HuH-7.5 (cell line): ENCODE results near the gene PRDM10.

Source experiments
- DNase-seq: peaks from one replicate; pipeline ENCODE4 v3.0.0; 2011; ENCODE audit warnings: low spot score

Gene PRDM10

DNA sequence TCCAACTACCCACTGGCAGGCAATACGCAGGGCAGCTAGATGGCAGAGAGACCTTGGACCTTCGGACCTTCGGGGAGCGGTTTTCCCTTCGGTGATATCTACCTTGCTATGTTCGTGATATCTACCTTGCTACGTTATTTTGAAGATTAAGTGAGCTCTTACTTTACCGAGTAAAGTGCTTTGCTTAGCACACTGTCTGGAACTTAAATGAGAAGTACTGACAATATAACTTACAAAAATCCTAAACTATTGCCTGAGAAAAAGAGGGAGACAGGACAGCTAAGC, 1.0 kb upstream of the PRDM10 start:
- no peak for DNase-seq

DNA sequence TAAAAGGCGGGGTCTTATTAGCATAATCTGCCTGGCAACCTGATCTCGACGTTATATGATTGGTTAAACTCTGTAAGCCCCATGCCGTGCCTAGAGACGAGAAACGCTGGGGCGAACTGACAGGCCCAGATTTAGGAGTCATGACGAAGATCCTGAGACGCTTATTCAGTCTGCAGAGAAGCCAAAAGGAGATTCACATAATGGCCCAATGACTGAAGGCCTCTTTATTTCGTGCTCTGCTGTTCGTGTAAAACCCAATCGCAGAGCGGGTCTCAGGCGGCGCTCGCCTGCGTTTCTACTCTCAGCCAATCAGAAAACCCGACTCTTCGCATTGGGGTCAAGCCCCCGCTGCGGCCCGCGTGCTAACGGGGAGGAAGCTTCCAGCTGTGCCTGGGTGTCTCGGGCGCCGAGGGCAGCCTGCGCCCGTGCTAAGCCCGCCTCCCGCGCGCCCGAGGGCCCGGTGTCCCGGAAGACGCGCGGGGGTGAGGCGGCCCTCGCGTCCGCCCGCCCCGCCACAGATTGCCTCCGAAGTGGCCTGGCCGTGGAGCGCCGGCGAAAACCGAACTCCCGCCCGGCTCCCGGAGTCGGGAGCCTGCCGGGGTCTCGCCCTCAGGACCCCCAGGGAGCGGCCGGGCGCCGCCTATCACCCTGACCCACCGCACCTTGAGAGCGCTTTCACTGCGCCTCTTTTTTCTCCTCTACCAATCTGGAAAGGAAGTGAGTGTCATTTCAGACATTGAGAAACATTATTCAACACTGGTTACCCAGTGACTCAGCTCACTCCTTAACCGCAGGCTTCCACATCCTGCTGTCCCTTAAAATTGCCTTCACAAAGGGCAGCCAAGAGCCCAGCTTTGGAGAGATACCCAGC, 446 bp upstream of the PRDM10 start:
- peak; percentile 93 for DNase-seq

DNA sequence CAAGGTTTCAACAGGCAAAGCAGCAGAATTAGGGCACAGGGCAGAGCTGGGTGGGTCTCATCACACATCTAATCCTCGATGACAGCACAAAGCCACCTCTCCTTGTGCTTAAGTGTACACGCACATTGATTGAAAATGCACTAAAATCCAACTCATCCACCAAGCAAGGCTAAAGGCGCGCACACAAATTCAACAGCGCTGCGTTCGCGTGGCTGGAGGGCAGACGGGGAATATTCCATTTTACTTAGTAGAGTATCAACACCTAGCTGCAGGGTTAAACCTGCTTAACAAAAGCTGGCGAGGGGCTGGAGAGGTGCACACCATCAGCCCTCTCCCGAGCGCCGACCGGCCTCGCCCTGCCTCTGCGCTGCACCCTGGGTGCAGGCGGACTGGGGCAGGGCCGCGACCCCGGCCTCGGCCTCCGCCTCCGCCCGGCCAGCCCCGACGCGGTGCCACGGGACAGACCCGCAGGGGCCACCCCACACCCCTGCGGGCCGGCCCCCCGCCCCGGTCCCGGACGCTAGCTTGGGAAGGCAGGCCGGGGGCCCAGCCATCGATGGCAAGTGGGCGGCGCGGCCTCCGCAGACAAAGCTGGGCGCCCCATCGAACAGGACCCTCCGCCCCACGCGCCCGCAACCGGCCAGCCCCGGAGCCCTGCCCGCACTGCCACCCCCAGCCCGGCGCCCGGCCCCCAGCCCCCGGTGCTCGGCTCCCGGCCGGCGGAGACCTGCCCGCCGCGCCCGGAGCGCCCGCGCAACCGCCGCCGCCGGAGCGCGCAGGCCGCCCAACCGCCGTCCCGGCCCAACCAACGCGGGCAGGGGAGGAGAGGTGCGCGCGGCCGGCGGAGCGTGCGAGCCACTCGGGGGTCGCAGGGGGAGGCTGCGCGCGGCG, 929 bp downstream of the PRDM10 start:
- no peak for DNase-seq

DNA sequence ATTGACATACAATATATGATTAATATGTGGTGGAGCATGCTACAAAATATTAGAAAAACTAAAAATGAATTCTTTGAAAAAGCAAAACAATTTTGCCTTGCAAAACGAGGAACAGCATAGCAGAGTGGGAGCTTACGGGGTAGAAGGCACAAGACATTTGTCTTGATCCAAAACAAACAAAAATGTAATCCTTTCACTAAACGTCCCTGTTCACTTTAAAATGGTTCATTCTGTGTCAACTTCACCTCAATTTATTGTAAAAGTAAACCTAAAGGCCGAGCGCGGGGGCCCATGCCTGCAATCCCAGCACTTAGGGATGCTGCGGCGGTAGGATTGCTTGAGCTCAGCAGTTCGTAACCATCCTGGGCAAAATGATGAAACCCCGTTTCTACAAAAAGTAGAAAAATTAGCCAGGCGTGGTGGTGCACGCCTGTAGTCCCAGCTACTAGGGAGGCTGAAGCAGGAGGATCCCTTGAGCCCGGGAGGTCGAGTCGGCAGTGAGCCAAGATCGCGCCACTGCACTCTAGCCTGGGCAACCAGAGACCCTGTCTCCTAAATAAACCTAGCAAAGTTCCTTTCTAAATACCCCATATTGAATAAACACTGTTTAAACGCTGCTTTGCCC, 2.0 kb downstream of the PRDM10 start:
- no peak for DNase-seq

DNA sequence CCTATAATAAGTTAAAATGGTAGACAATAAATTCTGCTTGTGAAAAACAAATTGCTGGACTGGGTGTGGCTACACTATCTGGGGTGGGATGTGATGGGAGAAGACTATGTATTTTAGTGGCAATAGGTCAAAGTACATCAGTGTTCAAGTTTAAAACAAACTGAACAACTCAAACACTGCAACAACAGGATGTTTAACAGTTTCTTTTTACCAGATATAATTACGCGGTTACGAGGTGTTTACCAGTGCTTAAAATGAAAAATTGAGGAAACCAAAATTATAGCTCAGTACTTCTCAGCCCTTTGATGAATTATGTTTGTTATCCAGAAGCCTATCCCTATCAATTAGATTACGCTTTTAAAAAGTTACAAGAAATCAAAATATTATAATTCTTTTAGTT, 3.2 kb downstream of the PRDM10 start:
- DNase-seq = peak; percentile 57

DNA sequence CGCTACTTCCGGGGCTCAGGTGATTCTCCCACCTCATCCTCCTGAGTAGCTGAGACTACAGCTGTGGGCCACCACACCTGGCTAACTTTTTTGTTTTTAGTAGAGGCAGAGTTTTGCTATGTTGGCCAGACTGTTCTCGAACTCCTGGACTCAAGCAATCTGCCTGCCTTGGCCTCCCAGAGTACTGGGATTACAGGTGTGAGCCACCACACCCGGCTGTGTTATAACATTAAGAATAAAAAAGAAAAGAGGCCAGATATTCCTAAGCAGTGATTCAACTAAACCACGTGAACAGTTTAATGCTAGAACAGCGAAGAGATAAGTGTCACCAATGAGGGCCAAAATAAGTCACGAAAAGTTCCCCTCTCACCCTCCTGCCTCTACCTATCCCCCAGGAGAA, 3.7 kb downstream of the PRDM10 start:
- no peak for DNase-seq

DNA sequence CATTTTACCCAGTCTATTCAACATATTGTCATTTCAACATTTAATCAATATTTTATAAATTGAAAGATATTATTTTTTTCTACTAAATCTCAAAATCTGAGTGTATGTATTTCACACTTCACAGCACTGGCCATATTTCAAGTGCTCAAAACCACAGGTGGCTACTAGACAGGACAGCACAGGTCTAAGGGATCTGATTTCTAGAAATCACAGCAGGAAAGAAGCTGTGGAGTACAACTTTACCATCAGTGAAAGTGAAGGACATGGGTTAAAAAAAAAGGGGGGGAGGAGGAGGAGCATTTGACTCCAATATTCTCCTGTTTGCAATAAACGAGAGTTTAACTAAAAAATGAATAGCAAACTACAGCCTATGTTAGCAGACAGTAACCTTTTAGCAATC, 4.5 kb downstream of the PRDM10 start:
- DNase-seq = no peak

DNA sequence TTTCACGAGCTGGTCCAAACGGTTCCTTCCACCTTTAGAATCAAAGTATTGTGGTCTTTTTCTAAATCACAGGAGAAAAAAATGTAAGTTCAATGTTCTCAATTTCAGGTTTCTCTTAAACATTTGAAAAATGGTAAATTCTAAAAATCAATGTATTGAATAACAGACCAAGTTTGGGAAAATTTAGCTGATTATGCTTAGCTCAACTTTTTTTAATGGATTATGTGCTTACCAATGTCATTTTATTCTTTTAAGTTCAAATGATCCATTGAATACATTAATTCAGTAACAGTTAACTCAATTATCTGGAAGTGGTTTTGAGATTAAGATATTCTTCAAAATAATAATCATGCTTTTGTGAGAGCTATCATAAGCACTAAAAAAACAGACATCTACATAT, 5.1 kb downstream of the PRDM10 start:
- no peak for DNase-seq

DNA sequence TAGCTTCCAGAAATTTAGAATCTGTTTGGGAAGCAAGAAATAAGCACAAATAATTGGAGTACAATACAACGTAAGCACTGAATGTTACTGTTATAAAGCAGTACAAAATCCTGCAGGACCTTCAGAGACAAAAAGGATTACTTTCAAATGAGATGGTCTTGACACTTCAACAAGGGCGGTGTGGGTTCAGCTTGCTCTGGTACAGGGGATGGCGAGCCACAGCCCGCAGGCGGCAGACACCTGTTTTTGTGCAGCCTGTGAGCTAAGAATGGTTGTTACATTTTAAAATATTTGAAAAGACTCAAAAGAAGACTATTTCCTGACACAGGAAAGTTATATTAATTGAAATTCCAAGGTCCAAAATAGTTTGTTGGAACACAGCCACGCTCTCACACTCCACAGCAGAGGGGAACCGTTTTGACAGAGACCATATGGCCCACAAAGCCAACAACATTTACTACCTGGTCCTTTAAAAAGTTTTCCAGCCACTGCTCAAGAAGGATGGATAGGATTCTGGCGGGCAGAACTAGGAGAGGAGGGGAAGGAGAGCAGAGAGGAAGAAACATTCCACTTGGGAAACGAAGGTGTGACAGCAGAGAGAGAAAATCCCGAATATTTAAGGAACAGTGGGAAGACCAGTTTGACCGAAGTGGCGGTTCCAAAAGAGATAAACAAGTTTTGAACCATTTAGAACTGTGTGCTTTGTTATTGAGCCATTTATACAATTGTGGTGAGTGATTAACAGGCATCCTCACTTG, 6.3 kb downstream of the PRDM10 start:
- DNase-seq = no peak

DNA sequence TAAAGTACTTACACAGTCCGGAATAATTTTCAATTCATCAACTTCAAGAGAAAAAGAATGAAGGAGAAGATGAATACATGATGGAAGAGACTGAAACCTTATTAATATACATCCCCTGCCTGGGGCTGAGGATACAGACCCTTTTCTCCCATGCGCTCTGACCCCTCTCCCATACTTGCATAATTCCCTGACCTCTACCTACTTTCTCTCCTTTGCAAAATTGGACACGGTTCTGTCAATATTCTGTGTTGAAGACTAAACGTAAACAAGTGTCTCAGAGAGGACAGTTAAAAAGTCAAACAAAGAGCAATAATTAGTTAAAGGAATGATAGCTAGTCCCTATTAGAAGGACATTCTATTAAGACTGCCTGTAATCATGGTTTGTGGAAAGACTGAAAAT, 7.5 kb downstream of the PRDM10 start:
- no peak for DNase-seq

DNA sequence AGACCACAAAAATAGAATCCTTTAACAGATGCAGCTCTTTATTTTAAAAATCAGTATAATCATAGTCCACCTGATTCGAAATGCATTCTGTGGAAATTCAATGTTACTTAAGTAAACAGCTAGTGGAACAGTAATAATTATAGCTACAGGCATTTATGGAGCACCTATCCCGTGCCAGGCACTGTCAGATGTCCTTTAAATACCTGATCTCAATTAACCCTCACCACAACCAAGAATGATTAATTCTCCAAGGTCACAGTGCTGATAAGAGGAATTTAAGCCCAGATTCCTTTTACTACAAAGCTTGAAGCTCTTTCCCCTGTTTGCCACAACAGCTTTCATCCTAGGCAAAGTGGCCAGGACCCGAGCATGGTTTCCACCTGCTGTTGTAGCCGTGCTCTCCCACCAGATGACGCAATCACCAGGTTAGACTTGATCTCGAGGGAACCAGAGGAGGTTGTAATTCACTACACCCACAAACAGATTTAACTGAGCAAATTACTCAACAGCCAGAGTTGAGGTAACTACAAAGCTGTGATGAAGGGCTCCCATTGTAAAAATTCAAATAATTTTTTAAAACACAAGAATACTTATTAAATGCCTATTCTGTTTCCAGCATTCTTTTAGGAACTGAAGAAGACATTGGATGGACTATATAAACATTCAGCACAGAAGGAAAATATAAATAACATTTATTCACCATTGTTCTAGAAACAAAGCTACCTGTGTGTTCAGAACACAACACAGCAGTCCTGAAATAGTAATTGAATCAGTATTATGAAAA, 10.3 kb downstream of the PRDM10 start:
- peak; percentile 37 for DNase-seq

DNA sequence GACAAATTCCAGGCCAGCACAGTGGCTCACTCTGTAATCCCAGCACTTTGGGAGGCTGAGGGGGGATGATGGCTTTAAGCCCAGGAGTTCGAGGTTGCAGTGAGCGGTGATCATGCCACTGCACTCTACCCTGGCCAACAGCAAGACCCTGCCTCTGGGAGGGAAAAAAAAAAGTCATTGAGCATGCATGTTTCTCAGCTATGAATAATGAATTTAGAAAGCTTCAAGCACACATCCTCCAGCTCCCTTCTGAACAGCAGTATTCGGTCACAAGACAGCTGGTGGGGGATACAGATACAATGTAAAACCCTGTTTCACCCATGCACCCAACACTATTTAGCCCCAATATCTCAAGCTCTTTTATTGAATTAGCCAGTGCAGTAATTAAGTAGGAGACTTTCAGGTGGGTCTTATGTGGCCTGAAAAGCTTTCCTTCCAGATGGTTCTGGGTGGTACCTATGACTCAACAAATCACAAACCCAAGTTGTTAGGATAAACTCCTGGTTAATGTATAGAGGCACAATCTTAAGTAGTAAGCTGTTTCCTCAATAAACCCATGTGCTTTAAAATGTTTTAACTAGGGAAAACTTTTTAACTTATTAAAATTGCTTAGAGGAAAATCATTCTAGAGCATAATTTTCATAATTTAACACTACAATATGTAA, 13.4 kb downstream of the PRDM10 start:
- DNase-seq = no peak

DNA sequence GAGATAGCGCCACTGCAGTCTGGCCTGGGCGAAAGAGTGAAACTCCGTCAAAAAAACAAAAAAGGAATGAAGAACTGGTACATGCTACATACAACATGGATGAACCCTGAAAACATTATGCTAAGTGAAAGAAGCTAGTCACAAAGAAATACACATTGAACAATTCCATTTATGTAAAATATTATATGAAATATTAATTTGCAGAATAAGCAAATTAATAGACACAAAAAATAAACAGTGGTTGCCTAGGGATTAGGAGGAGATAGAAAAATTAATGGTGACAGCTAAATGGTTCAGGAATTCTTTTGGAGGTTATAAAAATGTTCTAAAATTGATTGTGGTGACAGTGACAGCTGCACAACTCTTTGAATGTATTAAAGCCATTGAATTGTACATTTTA, 14.7 kb downstream of the PRDM10 start:
- DNase-seq = no peak

DNA sequence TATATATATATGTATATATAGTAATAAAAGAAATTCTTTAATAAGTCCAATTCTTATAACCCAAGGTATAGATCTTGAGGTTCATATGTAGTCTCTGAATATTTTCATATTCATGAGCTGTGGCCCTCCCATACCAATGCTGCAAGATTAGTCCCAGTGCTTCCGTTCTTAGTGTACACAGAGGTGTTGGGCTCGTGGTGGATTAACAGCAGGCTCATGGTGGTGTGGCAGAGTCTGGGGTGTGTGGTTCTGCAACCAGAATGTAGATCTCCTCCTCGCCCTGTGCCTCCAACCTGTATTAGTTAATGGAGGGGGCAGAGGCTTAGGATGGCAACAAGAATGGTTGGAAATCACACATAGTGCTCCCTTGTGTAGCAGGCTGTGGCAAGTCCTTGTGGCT, 16.8 kb downstream of the PRDM10 start:
- no peak for DNase-seq

DNA sequence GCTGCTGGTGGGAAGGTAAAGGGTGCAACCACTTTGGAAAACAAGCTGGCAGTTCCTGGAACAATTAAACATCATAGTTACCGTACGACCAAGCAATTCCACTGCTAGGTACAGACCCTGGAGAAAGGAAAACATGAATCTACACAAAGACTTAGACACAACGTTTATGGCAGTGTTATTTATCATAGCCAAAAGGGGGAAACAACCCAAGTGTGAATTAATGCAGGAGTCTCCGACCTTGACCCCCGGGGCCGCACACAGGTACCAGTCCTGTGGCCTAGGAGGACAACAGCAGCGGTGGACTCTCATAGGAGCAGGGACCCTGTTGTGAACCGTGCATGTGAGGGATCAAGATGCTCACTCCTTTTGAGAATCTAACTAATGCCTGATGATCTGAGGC, 22.5 kb downstream of the PRDM10 start:
- no peak for DNase-seq

DNA sequence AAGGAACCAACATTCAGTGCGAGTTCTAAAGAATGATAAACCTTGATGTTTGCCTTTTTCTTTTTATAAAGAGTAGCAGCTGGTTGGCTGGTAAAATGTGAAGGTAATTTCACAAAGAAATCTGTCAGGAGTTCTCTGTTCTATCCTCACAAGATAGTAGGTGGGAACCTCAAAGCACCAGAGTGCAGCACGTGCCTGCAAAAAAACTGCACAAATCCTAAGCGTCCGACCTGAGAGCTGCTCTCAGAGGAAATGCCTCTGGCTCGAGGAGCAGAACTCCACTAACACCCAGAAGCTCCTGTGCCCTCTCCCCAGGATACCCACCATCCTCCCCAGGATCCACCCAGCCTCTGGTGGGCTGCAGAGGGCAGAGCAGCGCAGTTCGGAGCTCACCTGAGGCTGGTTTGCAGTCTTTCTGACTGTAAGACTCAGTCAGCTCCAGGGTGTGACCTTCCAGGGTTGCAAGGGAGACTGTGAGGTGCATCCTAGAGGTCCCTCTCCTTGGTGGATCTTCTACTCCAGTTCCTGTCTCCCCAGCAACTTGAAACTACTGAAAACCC, 23.5 kb downstream of the PRDM10 start:
- no peak for DNase-seq

DNA sequence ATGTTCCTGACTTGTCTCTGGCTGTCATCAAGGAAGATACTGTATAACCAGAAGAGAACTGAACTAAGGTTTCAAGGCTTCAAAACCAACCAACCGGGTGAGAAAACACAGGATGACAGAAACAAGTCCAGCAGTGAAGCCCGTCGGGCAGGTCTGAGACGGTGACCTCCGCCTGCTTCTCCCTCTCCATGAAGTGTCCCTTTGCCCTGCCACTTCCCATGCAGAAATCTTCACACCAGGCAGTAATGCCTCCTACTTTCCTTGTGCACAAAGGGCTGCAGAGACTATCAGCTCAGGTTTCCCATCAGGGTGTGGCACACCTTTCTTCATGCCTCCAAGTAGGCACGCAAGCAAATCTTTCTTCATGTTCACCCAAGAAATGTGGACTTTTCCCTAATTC, 24.2 kb downstream of the PRDM10 start:
- DNase-seq = no peak

DNA sequence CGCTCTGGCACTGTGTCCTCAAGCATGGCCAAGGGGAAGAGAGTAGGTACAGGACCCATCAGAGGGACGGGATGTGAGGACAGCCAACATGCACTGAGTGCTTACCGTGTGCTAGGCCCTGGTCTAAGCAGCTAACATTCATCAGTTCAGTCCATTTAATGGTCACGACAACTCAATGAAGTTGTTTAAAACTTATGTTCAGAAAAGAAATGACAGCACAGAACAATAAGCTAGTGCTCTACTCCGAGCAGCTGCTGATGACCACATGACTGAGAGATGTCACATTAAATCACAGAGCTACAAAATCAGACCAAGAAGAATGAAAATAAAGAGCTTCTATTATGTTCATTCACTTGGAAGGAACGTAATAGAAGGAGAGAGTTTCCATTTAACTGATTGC, 26.3 kb downstream of the PRDM10 start:
- no peak for DNase-seq

DNA sequence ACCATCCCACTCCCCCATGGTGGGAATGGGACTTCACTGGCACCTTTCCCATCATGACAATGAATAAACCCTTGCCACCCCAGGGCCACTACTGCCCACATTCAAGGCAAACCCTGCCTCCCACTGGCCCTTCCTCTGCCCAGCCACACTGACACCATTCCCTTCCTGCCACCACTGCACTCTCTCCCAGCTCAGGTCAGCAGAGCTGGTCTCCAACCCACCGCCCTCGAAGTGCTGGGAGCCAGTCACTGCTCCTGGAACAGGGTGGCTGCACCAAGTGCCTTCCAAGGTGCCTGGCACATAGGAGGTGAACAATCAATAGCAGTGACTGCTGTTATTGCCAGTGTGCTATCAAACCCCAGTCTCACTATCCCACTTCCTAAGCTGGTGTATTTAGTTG, 27.1 kb downstream of the PRDM10 start:
- DNase-seq = no peak

DNA sequence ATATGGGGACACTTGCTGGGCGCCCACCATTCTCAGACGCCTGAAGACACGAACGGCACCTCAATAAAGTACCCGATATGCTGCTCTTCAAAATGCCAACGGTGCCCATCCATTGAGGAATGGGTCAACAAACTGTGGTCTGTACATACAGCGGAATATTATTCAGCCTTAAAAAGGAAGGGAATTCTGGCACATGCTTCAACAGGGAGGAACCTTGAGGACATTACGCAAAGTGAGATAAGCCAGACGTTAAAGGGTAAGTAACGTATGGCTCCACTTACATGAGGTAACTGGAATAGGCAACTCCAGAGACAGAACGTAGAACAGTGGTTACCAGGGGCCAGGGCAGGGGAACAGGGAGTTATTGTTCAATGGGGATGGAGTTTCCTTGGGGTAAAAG, 28.0 kb downstream of the PRDM10 start:
- no peak for DNase-seq

DNA sequence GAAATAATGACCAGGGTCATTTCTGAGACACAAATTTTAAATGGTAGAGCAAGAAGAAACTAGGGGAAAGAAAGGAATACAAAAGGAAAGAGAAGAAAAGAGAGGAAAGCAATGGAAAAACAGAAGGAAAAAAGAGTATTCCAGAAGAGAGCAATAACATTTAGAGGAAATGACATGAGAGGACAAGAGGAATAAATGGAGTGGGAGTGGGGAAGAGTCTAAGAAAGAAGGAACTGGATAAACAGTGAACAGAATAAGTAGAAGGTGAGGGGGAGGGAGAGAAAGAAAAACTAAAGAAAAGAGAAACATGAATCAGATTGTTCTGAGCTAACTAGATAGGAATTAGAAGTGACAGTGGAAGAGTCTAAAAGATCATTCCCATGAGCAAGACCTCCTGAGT, 28.4 kb downstream of the PRDM10 start:
- no peak for DNase-seq
